ENCODE measurements around the gene AHDC1. TPM values are rescaled to one million over a fixed set of nuclear protein-coding genes. Genes with fewer than 3 reads are reported as not detected.

Gene AHDC1
- total RNA-seq, 2 experiments from 2014 or later: 6.5 to 13.8 TPM

GRCh38 chr1:27594564-27595510, 9.1 kb downstream of the AHDC1 start:
- no TSS peak for BruUV-seq (replicated peaks)
- Histone ChIP-seq H3K4me1 (ENCODE audit: insufficient read depth, low read length, poor library complexity, severe bottlenecking) (peaks cover 37% of the 10 kb centered on the region), H3K9me3 (ENCODE audit: low read length) (no peaks in the 10 kb centered on the region), H3K4me3 (ENCODE audit: low read depth, low read length, poor library complexity, severe bottlenecking) (no peak overlapping the region), H3K9me2 (ENCODE audit: insufficient read depth, low read length) (no peaks in the 10 kb centered on the region), H3K27ac (ENCODE audit: low read depth, low read length, poor library complexity, severe bottlenecking) (no peak overlapping the region), H3K4me2 (ENCODE audit: low read length) (no peak overlapping the region), H4K20me1 (ENCODE audit: insufficient read depth, low read length) (0 out of 2 replicates have a peak, but pooled peaks cover 10% of the 10 kb centered on the region), H3K79me2 (ENCODE audit: insufficient read depth, low read depth, low read length) (no peaks in the 10 kb centered on the region; the same call in 1 of the 2 replicates), H3K36me3 (ENCODE audit: insufficient read depth, low read length) (no peaks in the 10 kb centered on the region), H2AFZ (ENCODE audit: low read length) (no peak overlapping the region)
- ChIA-PET POLR2A (interaction anchor here (0.9 kb wide), 1 partner anchor 21 kb away, joined by 3 read pairs; no protein-coding TSS in a partner anchor), CTCF (ENCODE audit: unreplicated experiment) (no interaction called here)
- intact Hi-C loops (cut with micrococcal nuclease; ENCODE audit: unreplicated experiment): no loop called here
- DNase-seq (ENCODE audit: low spot score): no peak
- TF ChIP-seq CTCF (conservative IDR thresholded peaks at IDR 0.05; ENCODE audit: low read length) (no peak), EZH2phosphoT487 (IDR thresholded peaks at IDR 0.05; ENCODE audit: borderline replicate concordance, low read depth, low read length) (no peak)

GRCh38 chr1:27593678-27594563, 10.0 kb downstream of the AHDC1 start:
- no peak for DNase-seq (ENCODE audit: low spot score)
- TF ChIP-seq CTCF (conservative IDR thresholded peaks at IDR 0.05; ENCODE audit: low read length) (no peak), EZH2phosphoT487 (IDR thresholded peaks at IDR 0.05; ENCODE audit: borderline replicate concordance, low read depth, low read length) (no peak)
- Histone ChIP-seq H3K27ac (ENCODE audit: low read depth, low read length, poor library complexity, severe bottlenecking) (no peak overlapping the region), H3K9me2 (ENCODE audit: insufficient read depth, low read length) (no peaks in the 10 kb centered on the region), H3K9me3 (ENCODE audit: low read length) (no peaks in the 10 kb centered on the region), H3K36me3 (ENCODE audit: insufficient read depth, low read length) (no peaks in the 10 kb centered on the region), H2AFZ (ENCODE audit: low read length) (no peak overlapping the region), H3K79me2 (ENCODE audit: insufficient read depth, low read depth, low read length) (no peaks in the 10 kb centered on the region), H3K4me1 (ENCODE audit: insufficient read depth, low read length, poor library complexity, severe bottlenecking) (peaks cover 28% of the 10 kb centered on the region), H3K4me2 (ENCODE audit: low read length) (no peak overlapping the region), H4K20me1 (ENCODE audit: insufficient read depth, low read length) (0 out of 2 replicates have a peak, but pooled peaks cover 6% of the 10 kb centered on the region), H3K4me3 (ENCODE audit: low read depth, low read length, poor library complexity, severe bottlenecking) (no peak overlapping the region)
- POLR2A ChIA-PET: no interaction called here
- intact Hi-C loops (cut with micrococcal nuclease; ENCODE audit: unreplicated experiment): no loop called here
- CTCF ChIA-PET (ENCODE audit: unreplicated experiment): no interaction called here
- no TSS peak for BruUV-seq (replicated peaks)
